WTC11 (cell line): ENCODE data around the gene NDUFS2. TPM values are rescaled to one million over a fixed set of nuclear protein-coding genes. Genes with fewer than 3 reads are reported as not detected.

Source experiments
- ATAC-seq: fragments of 200-7000 bp; cut with Tn5 transposase; 2 replicates; pipeline ENCODE4 v1.10.0; 2021; ENCODE audit warnings: mild to moderate bottlenecking, moderate library complexity
- CTCF ChIA-PET: fragments of 300-600 bp; sonication (Branson Sonifier 250); formaldehyde crosslinking; loops from one replicate; lab custom pipeline; 2021; ENCODE audit warnings: antibody characterized with exemption; lab: Charles Lee
- POLR2A ChIA-PET: fragments of 350-600 bp; sonication (Branson Sonifier 250); formaldehyde crosslinking; loops from one replicate; lab custom pipeline; 2021; ENCODE audit warnings: antibody characterized with exemption; lab: Charles Lee
- DNase-seq: peaks from one replicate; pipeline ENCODE4 v3.0.0; 2021; ENCODE audit warnings: low spot score
- H3K27ac Mint-ChIP-seq: 2 replicates; pipeline ENCODE4 v1.8.0; 2021; ENCODE audit warnings: mixed read lengths
- H3K27me3 Mint-ChIP-seq: 2 replicates; pipeline ENCODE4 v1.8.0; 2021; ENCODE audit warnings: low read depth, mild to moderate bottlenecking, moderate library complexity, mixed read lengths
- H3K36me3 Mint-ChIP-seq: 2 replicates; pipeline ENCODE4 v1.8.0; 2021; ENCODE audit warnings: mixed read lengths
- H3K4me1 Mint-ChIP-seq: 2 replicates; pipeline ENCODE4 v1.8.0; 2022; ENCODE audit warnings: mixed read lengths
- H3K4me3 Mint-ChIP-seq: 2 replicates; pipeline ENCODE4 v1.8.0; 2021; ENCODE audit warnings: mild to moderate bottlenecking, moderate library complexity, mixed read lengths
- H3K9me3 Mint-ChIP-seq: 2 replicates; pipeline ENCODE4 v1.8.0; 2021; ENCODE audit warnings: mixed read lengths
- CREB1 ChIP-seq: sonication (generic); formaldehyde crosslinking; IDR thresholded peaks from 2 replicates; pipeline ENCODE4 v1.8.0; 2023; ENCODE audit warnings: mild to moderate bottlenecking, missing genetic modification reagents
- E2F5 ChIP-seq: sonication (generic); formaldehyde crosslinking; IDR thresholded peaks from 2 replicates; pipeline ENCODE4 v1.8.1; 2022; ENCODE audit warnings: mild to moderate bottlenecking, moderate library complexity, missing genetic modification reagents
- HMGXB4 ChIP-seq: sonication (generic); formaldehyde crosslinking; IDR thresholded peaks from 2 replicates; pipeline ENCODE4 v1.8.1; 2023; ENCODE audit warnings: mild to moderate bottlenecking, moderate library complexity, missing genetic modification reagents
- MLX ChIP-seq: sonication (generic); formaldehyde crosslinking; IDR thresholded peaks from 2 replicates; pipeline ENCODE4 v1.8.1; 2023; ENCODE audit warnings: mild to moderate bottlenecking, missing genetic modification reagents, moderate library complexity
- PRDM15 ChIP-seq: sonication (generic); formaldehyde crosslinking; IDR thresholded peaks from 2 replicates; pipeline ENCODE4 v1.8.0; 2022; ENCODE audit warnings: missing genetic modification reagents
- PREB ChIP-seq: sonication (generic); formaldehyde crosslinking; IDR thresholded peaks from 2 replicates; pipeline ENCODE4 v1.8.1; 2022; ENCODE audit warnings: mild to moderate bottlenecking, missing genetic modification reagents, moderate library complexity, borderline replicate concordance
- SMAD3 ChIP-seq: sonication (generic); formaldehyde crosslinking; IDR thresholded peaks from 2 replicates; pipeline ENCODE4 v1.8.0; 2022; ENCODE audit warnings: missing genetic modification reagents, mild to moderate bottlenecking, borderline replicate concordance
- ZNF512 ChIP-seq: sonication (generic); formaldehyde crosslinking; IDR thresholded peaks from 2 replicates; pipeline ENCODE4 v1.8.1; 2022; ENCODE audit warnings: missing genetic modification reagents, borderline replicate concordance
- total RNA-seq: library from RNA; stranded (reverse); gene quantifications from 3 replicates; pipeline ENCODE4 v1.2.3, GENCODE V29; 2021
- TF ChIP-seq, protein P1 (sequence below): fragments of 250-450 bp; sonication (Bioruptor Pico); conservative IDR thresholded peaks from 2 replicates; pipeline ENCODE4 v1.9.0; 2021; ENCODE audit warnings: mild to moderate bottlenecking
- TF ChIP-seq, protein P2 (sequence below): sonication (generic); formaldehyde crosslinking; IDR thresholded peaks from 2 replicates; pipeline ENCODE4 v1.8.1; 2022; ENCODE audit warnings: low read depth, missing genetic modification reagents, borderline replicate concordance

NDUFS2 gene
- total RNA-seq, 1 experiment from 2014 or later = 108 TPM

DNA sequence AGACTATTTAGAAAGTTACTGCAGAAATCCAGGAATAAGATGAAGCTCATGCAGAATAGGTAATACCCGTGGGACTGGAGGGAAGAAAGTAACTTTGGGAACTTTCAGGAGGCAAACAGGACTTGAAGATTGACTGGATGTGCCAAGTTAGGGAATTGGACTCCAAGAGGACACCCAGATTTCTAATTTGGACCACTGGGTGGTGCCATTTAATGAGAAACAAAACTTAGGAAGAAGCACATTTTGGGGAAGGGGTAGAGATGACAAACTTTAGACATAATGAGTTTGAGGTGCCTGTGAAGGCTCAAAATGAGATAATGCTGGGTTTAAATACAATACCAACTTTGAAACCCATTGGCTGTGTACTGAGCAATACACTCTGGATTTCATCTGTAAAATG, 21.5 kb upstream of the NDUFS2 start:
- 0 out of 2 replicates have a peak, but pooled peaks cover under 1% of the 10 kb centered on the region for H3K36me3 Mint-ChIP-seq
- TF ChIP-seq E2F5 (no peak), PREB (CRISPR knock-in tag) (no peak), CREB1 (no peak), PRDM15 (CRISPR knock-in tag) (no peak), MLX (no peak), ZNF512 (CRISPR knock-in tag) (no peak), HMGXB4 (CRISPR knock-in tag) (no peak), SMAD3 (CRISPR knock-in tag) (no peak)
- TF ChIP-seq, protein P1, sequence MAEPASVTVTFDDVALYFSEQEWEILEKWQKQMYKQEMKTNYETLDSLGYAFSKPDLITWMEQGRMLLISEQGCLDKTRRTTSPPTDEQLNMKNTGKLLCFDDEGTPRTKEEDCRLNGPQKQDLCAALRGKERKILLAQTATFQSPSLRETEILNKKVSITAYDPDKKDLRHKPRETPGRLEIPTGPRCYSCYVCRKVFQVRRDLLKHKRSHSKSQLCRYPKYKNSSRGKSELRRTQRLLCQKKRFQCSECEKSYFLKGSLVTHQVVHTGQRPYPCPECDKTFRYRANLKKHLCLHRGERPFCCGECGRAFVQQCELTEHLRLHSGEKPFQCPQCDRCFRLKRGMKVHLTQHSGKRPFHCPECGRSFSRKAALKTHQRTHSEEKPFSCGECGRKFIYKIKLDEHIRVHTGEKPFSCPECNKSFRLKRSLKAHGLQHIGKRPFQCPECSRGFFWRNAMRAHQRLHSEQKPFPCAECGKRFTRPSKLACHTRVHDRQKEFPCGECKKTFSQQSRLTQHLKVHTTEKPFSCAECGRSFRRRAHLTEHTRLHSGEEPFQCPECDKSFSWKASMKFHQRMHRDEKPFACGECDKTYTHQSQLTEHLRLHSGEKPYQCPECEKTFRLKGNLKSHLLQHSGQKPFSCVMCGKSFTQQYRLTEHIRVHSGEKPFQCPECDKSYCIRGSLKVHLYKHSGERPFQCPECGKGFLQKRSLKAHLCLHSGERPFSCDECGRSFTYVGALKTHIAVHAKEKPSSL (CRISPR knock-in tag) = no peak
- TF ChIP-seq, protein P2, sequence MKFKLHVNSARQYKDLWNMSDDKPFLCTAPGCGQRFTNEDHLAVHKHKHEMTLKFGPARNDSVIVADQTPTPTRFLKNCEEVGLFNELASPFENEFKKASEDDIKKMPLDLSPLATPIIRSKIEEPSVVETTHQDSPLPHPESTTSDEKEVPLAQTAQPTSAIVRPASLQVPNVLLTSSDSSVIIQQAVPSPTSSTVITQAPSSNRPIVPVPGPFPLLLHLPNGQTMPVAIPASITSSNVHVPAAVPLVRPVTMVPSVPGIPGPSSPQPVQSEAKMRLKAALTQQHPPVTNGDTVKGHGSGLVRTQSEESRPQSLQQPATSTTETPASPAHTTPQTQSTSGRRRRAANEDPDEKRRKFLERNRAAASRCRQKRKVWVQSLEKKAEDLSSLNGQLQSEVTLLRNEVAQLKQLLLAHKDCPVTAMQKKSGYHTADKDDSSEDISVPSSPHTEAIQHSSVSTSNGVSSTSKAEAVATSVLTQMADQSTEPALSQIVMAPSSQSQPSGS (CRISPR knock-in tag) = no peak

More for the DNA sequence above, 21.5 kb upstream of the NDUFS2 start:
- ChIA-PET CTCF (interaction anchor here (0.9 to 2.5 kb wide), 3 partner anchors 11 to 259 kb away, joined by 4 to 7 read pairs (median 4); partner anchors contain the start of gene PPOX), POLR2A (no interaction called here)
- Mint-ChIP-seq H3K27ac (no peak overlapping the region), H3K4me1 (peaks cover 24% of the 10 kb centered on the region), H3K4me3 (no peak overlapping the region), H3K9me3 (no peaks in the 10 kb centered on the region), H3K27me3 (no peaks in the 10 kb centered on the region; the same call in 1 of the 2 replicates)
- ATAC-seq = no peak
- DNase-seq = no peak
